K562 (cell line): ENCODE results near the gene FGF11. TPM values are rescaled to one million over a fixed set of nuclear protein-coding genes. Genes with fewer than 3 reads are reported as not detected.

Experiments
- ATAC-seq: fragments of 200-7000 bp; cut with Tn5 transposase; 3 replicates; pipeline ENCODE4 v1.9.1; 2020; ENCODE audit warnings: moderate library complexity
- BruUV-seq: library from RNA; stranded (reverse); fragments of 400-500 nt; replicated peaks from 2 replicates; lab custom pipeline; 2021; lab: Mats Ljungman, UMichigan
- CTCF ChIA-PET: fragments of 300-600 bp; formaldehyde crosslinking; extraction: SDS; loops from one replicate; lab custom pipeline; 2021; ENCODE audit warnings: low intra/inter-chr PET ratio; lab: Yijun Ruan, JAX
- POLR2A ChIA-PET: fragments of 300-600, 350-650 bp; sonication (Branson Sonifier 250); formaldehyde crosslinking; extraction: SDS; loops from one replicate; lab custom pipeline; 2021; ENCODE audit warnings: antibody characterized with exemption, inconsistent platforms; lab: Yijun Ruan, JAX
- DNase-seq, 4 experiments: peaks; one replicate each; pipeline versions ENCODE4 v3.0.0 to v3.0.0-alpha.2; 2011 to 2018; ENCODE audit warnings: low spot score in 3 of 4, mixed read lengths in 3 of 4; ENCODE audit errors: extremely low read depth in 1 of 4
- FAIRE-seq: peaks from 2 replicates; lab custom pipeline; 2011; peaks lifted over from hg19 to GRCh38; lab: Jason Lieb, UNC
- H2AFZ ChIP-seq: 2 replicates; pipeline ENCODE4 v1.6.0; 2011; ENCODE audit warnings: low read depth, low read length, control low read depth, inconsistent platforms
- H3K27ac ChIP-seq: fragments of 200-600 bp; 3 replicates; pipeline ENCODE4 v1.8.0; 2011; ENCODE audit warnings: low read depth, mild to moderate bottlenecking, control low read depth, inconsistent platforms, low read length, moderate library complexity, mixed read lengths; ENCODE audit errors: extremely low read depth
- H3K27me3 ChIP-seq, 2 experiments: fragments of 300-600 bp in 1 of 2; 2 replicates in 1 of 2; 3 replicates in 1 of 2; pipeline versions ENCODE4 v1.6.0 to v1.8.0; 2011; ENCODE audit warnings: inconsistent platforms in 2 of 2, low read length in 2 of 2, mild to moderate bottlenecking in 1 of 2, mixed read lengths in 1 of 2, moderate library complexity in 1 of 2; ENCODE audit not compliant: control insufficient read depth in 2 of 2, insufficient read depth in 2 of 2
- H3K36me3 ChIP-seq: fragments of 300-600 bp; 3 replicates; pipeline ENCODE4 v1.8.0; 2011; ENCODE audit warnings: mild to moderate bottlenecking, low read length, inconsistent platforms; ENCODE audit not compliant: control insufficient read depth, insufficient read depth
- H3K4me1 ChIP-seq, 2 experiments: fragments of 200-600 bp in 1 of 2; replicated peaks in 1 of 2; 2 replicates in 1 of 2; 3 replicates in 1 of 2; pipeline versions ENCODE4 v1.5.1 to v1.8.0; 2011; ENCODE audit warnings: inconsistent platforms in 2 of 2, low read length in 2 of 2, mild to moderate bottlenecking in 1 of 2, mixed read lengths in 1 of 2, moderate library complexity in 1 of 2; ENCODE audit not compliant: control insufficient read depth in 2 of 2, insufficient read depth in 2 of 2
- H3K4me2 ChIP-seq: 2 replicates; pipeline ENCODE4 v1.6.1; 2011; ENCODE audit warnings: low read length, control low read depth, inconsistent platforms, mixed read lengths; ENCODE audit not compliant: insufficient read depth
- H3K4me3 ChIP-seq: fragments of 200-600 bp; sonication (generic), shearing (Covaris generic); 2 replicates; pipeline ENCODE4 v1.5.1; 2016; ENCODE audit warnings: control low read depth, inconsistent platforms
- H3K79me2 ChIP-seq: fragments of 200-600 bp; 3 replicates; pipeline ENCODE4 v1.8.0; 2011; ENCODE audit warnings: low read length, inconsistent platforms; ENCODE audit not compliant: control insufficient read depth, insufficient read depth
- H3K9ac ChIP-seq, 2 experiments: 2 replicates each; pipeline versions ENCODE4 v1.6.0 to v1.6.1; 2011; ENCODE audit warnings: low read depth in 2 of 2, low read length in 2 of 2, control low read depth in 1 of 2, inconsistent platforms in 1 of 2, mild to moderate bottlenecking in 1 of 2, mixed read lengths in 1 of 2; ENCODE audit not compliant: insufficient read depth in 1 of 2
- H3K9me1 ChIP-seq: one replicate; pipeline ENCODE4 v1.6.0; 2011; ENCODE audit warnings: inconsistent platforms, mild to moderate bottlenecking, low read length, moderate library complexity; ENCODE audit not compliant: control insufficient read depth, insufficient read depth
- H3K9me3 ChIP-seq: replicated peaks from 2 replicates; pipeline ENCODE4 v1.5.1; 2011; ENCODE audit warnings: low read depth, low read length, inconsistent platforms; ENCODE audit not compliant: control insufficient read depth, insufficient read depth
- H4K20me1 ChIP-seq: replicated peaks from 2 replicates; pipeline ENCODE4 v1.6.1; 2011; ENCODE audit warnings: low read length, inconsistent platforms, mixed read lengths; ENCODE audit not compliant: control insufficient read depth, insufficient read depth
- CCNT2 ChIP-seq: IDR thresholded peaks from 2 replicates; pipeline ENCODE4 v1.6.1; 2011; ENCODE audit warnings: borderline replicate concordance, low read depth, mild to moderate bottlenecking, moderate library complexity, mixed read lengths, low read length; ENCODE audit not compliant: insufficient read length; ENCODE audit errors: extremely low read depth
- CTBP1 ChIP-seq: fragments of 450-650 bp; IDR thresholded peaks from 2 replicates; pipeline ENCODE4 v1.6.1; 2016; ENCODE audit warnings: borderline replicate concordance
- HNRNPL ChIP-seq: fragments of 200-400 bp; formaldehyde crosslinking; IDR thresholded peaks from 2 replicates; pipeline ENCODE4 v1.6.1; 2017; ENCODE audit warnings: low read depth, mild to moderate bottlenecking, low read length
- MAZ ChIP-seq, 2 experiments: fragments of 450-650 bp in 1 of 2; sonication (generic) in 1 of 2; formaldehyde crosslinking; IDR thresholded peaks in 1 of 2; conservative IDR thresholded peaks in 1 of 2; 2 replicates each; pipeline versions ENCODE4 v1.4.0 to v1.5.0; 2020; ENCODE audit warnings: mild to moderate bottlenecking in 1 of 2, missing genetic modification reagents in 1 of 2
- ZFX ChIP-seq: sonication (generic); formaldehyde crosslinking; IDR thresholded peaks from 2 replicates; pipeline ENCODE4 v1.8.0; 2022; ENCODE audit warnings: mild to moderate bottlenecking, missing genetic modification reagents, moderate library complexity
- ZNF41 ChIP-seq: fragments of 250-450 bp; sonication (Bioruptor Pico); conservative IDR thresholded peaks from 2 replicates; pipeline ENCODE4 v1.4.0; 2020; ENCODE audit warnings: mild to moderate bottlenecking
- ZNF583 ChIP-seq: fragments of 250-450 bp; sonication (Bioruptor Pico); IDR thresholded peaks from 2 replicates; pipeline ENCODE4 v1.4.0; 2020
- ZNF785 ChIP-seq: fragments of 250-450 bp; sonication (Bioruptor Pico); IDR thresholded peaks from 2 replicates; pipeline ENCODE4 v1.4.0; 2020; ENCODE audit warnings: mild to moderate bottlenecking
- WGBS: fragments of 100-300 bp; shearing (Covaris generic); methylation state at CpG from one replicate; pipeline ENCODE4 v1.1.6; 2016; ENCODE audit warnings: low coverage, mixed read lengths; ENCODE audit not compliant: insufficient coverage; ENCODE audit errors: missing lambda C conversion rate; 5-methylcytosine and 5-hydroxymethylcytosine counted together
- in situ Hi-C: fragments of 300-500 bp; cut with MboI; formaldehyde crosslinking; loops from 4 replicates; pipeline ENCODE4 v1.15.0; 2018; ENCODE audit warnings: inconsistent platforms, mixed read lengths
- intact Hi-C: fragments of 100-400 bp; cut with micrococcal nuclease; formaldehyde crosslinking; loops from 2 replicates; pipeline ENCODE4 v1.14.2; 2022
- polyA plus RNA-seq, 8 experiments: library from polyadenylated mRNA; depleted of rRNA in 4 of 8; stranded (reverse) in 5 of 8; unstranded in 3 of 8; fragments of >200 nt; fragmentation: Nextera tagmentation in 2 of 8; fragmentation: Illumina TruSeq in 1 of 8; extraction: Ambion mirVana in 2 of 8; extraction: Trizol in 1 of 8; gene quantifications; 2 replicates each; pipeline versions ENCODE4 v1.2.1 to v1.2.3, GENCODE V29; 2011 to 2014; ENCODE audit warnings: inconsistent platforms in 1 of 8, missing spikeins in 1 of 8
- total RNA-seq, 7 experiments: library from RNA; depleted of rRNA in 6 of 7; stranded (reverse); fragments of >200 nt in 6 of 7; fragmentation: Illumina TruSeq in 2 of 7; extraction: Trizol in 2 of 7; gene quantifications; 2 replicates each; pipeline versions ENCODE4 v1.2.1 to v1.2.3, GENCODE V29; 2011 to 2021; ENCODE audit warnings: low replicate concordance in 1 of 7
- TF ChIP-seq, protein P1 (sequence below): sonication (generic); formaldehyde crosslinking; IDR thresholded peaks from 2 replicates; pipeline ENCODE4 v1.9.0; 2022; ENCODE audit warnings: mild to moderate bottlenecking, missing genetic modification reagents

Gene FGF11
- total and polyA plus RNA-seq, 9 of the 15 experiments (the other 6 are each of a cell fraction or from before 2014, with no cell fraction given) = 1.2 to 7.5 (median 3.0) TPM

DNA sequence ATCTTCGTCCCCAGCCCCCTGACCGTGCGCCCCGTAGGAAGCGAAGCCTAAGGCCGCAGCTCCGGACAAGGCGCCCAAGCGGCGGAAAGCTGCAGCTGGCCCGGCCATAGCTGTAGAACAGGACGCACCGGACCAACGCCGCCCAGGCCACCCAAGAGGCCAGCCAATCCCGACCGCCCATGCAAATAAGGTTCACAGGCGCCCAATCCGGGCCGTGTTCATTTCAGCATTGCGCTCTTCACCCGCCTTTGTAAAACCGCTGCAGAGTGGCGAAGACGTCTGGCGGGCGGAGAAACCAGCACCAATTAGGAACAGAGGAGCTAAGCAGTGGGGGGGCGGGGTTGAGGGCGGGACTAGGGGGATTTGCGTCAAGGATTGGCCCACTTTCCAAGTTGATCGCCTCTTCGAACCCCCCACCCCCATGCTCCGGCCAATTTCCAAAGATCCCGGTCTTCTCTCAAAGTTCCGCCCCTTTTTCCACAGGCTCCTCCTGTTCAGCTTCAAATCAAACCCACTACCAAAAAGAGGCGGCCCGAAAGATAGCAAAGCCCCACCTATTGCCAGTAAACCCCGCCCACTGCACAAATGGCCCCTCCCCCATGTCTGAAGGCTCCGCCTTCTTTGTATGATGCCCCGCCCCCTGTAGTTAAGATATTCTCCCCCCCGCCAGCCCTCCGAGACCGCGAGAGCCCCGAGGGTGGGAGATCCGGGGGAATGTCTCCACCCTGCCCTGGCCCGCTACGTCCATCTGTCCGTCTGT lies 35.2 kb upstream of the FGF11 start, which contains the start of gene TMEM256 (continued):
- TF ChIP-seq CTBP1 = peak; percentile 23; the same call in 1 of the 2 replicates
- peak; percentile 80 for TF ChIP-seq ZFX
- TF ChIP-seq, all 486 proteins: peak for 70

DNA sequence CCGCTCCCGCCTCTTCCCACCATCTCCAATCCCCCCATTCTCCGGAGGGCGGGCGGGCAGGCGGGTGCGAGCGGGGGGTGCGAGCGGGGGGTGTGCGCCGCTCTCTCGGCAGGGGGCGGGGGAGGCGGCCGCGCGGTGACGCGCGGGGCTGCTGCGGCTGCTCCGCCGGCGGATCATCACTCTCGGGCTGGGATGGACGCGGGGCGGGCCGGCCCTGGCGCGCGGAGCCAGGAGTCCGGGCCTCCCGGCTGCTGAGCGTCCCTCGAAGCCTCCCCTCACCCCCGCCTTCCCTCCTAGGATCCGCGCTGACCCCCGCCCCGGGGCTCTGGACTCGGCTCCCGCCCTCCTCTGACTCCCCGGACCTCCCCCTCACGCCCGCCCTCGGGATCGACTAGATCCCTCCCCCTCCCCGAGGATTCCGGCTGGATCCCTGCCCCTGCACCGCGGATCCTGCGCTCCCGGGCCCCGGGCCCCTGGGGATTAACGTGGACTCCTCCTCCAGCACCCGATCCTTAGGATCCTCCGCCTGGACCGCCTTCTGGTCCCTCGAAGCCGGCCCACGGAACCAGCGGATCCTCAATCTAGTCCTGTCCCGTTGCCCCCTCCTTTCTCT lies 34.5 kb upstream of the FGF11 start:
- CTCF ChIA-PET = no interaction called here
- ATAC-seq (peak; percentile 63), FAIRE-seq (no peak), DNase-seq (peak in 2 of 4 experiments; percentile 67 to 71)
- BruUV-seq = no TSS peak
- Histone ChIP-seq H3K27me3 (no peaks in the 10 kb centered on the region), H3K9me3 (no peaks in the 10 kb centered on the region), H2AFZ (peak overlapping the region; percentile 85), H3K27ac (peak overlapping the region; percentile 78), H3K4me2 (peak overlapping the region; percentile 78), H3K79me2 (peaks cover 8% of the 10 kb centered on the region; the same call in 2 of the 3 replicates), H3K4me1 (peaks cover 11 to 25% of the 10 kb centered on the region in 2 experiments; a peak in 3 of 5 replicates), H3K36me3 (peaks cover 6% of the 10 kb centered on the region; the same call in 1 of the 3 replicates), H4K20me1 (no peaks in the 10 kb centered on the region), H3K9ac (peak overlapping the region; percentile 67 to 87; a peak in 3 of 4 replicates), H3K9me1 (no peaks in the 10 kb centered on the region), H3K4me3 (peak overlapping the region; percentile 68)
- no CpG with 5 or more reads among the region's 65 CpGs for WGBS
- intact Hi-C loops (loop anchor here (5.0 kb wide), 2 partner anchors 32 to 77 kb away; partner anchors contain the start of genes FGF11, POLR2A, SLC35G6 and TMEM102), in situ Hi-C loops (no loop called here)
- POLR2A ChIA-PET = interaction anchor here (0.8 to 1.8 kb wide), 6 partner anchors 13 to 174 kb away, joined by 3 to 23 read pairs (median 4); partner anchors contain the start of genes CD68, POLR2A and ZBTB4
- TF ChIP-seq ZNF583 (CRISPR knock-in tag) (no peak), CCNT2 (peak; percentile 23), MAZ (CRISPR knock-in tag; conservative IDR thresholded peaks at IDR 0.05 in 1 of 2, IDR thresholded peaks at IDR 0.05 in 1 of 2) (peak in 1 of 2 experiments; percentile 75; a peak in 2 of 4 replicates), HNRNPL (no peak), ZNF785 (no peak), ZNF41 (CRISPR knock-in tag) (no peak)
- TF ChIP-seq, protein P1, sequence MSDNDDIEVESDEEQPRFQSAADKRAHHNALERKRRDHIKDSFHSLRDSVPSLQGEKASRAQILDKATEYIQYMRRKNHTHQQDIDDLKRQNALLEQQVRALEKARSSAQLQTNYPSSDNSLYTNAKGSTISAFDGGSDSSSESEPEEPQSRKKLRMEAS = no peak
